ENCODE data around the gene MCU. TPM values are rescaled to one million over a fixed set of nuclear protein-coding genes. Genes with fewer than 3 reads are reported as not detected.

MCU gene
- total and polyA plus RNA-seq, 2 of the 8 experiments (the other 6 are each of a cell fraction or from before 2014, with no cell fraction given): 51.6 to 62.2 TPM

DNA sequence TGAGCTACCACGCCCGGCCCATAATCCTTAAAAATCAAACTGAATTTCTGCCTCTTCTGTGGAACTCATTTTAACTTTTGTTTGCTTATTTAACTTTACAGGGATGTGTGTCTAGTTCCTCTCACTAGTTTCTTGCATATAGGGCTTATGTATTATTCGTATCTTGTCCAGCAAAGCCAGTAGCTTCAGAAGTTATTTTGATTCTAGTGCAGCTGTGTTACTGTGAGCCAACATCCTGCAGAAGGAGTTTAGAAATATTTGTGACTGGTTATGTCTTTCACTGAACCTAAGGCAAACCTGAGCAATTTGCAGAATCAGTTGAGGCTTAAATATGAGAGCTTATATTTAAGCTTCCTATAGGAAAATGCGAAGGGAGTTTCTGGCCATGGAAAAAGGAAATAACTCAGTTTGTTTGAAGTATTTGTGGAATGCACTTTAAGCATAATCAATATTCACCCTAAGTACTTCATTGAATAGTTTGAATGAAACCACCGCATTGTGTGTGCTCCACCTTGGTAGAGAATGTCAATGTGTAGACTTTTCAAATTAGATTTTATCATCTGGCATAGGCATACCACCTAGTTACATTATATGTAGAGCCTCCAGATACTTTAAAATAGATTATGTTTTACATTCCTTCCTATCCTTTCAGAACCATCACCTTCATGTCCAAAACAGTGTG, 90.8 kb downstream of the MCU start:
- CTCF ChIA-PET (ENCODE audit: partially characterized antibody): interaction anchor here (0.6 to 1.2 kb wide), 3 partner anchors 24 to 358 kb away, joined by 3 to 4 read pairs (median 3); no protein-coding TSS in a partner anchor
- peak overlapping the region; percentile 28; the same call in 1 of the 2 replicates for H2BK5ac ChIP-seq (ENCODE audit: low read depth, low read length)
- TF ChIP-seq GTF2F1 (IDR thresholded peaks at IDR 0.05; ENCODE audit: borderline replicate concordance, low read depth, low read length): no peak
- no peak for TF ChIP-seq TAF1 (IDR thresholded peaks at IDR 0.05; ENCODE audit: low read depth, low read length)
- TF ChIP-seq GABPA (IDR thresholded peaks at IDR 0.05; ENCODE audit: borderline replicate concordance, insufficient read depth, low read length): no peak
- no peak for TF ChIP-seq RBBP5 (IDR thresholded peaks at IDR 0.05; ENCODE audit: borderline replicate concordance, low read depth, low read length)
- no peak for TF ChIP-seq KDM4A (IDR thresholded peaks at IDR 0.05; ENCODE audit: low read depth, low read length, severe bottlenecking)
- TF ChIP-seq BACH1 (IDR thresholded peaks at IDR 0.05; ENCODE audit: low read length): no peak
- TF ChIP-seq SP4 (IDR thresholded peaks at IDR 0.05; ENCODE audit: low read length): no peak
- no peak for TF ChIP-seq HDAC2 (IDR thresholded peaks at IDR 0.05; ENCODE audit: borderline replicate concordance in 1 of 2, low read depth in 2 of 2, low read length in 2 of 2)
- TF ChIP-seq SP1 (IDR thresholded peaks at IDR 0.05; ENCODE audit: low read depth, low read length): no peak
- TF ChIP-seq TBP (IDR thresholded peaks at IDR 0.05; ENCODE audit: low read depth, low read length): no peak
- no peak for TF ChIP-seq POU5F1 (IDR thresholded peaks at IDR 0.05; ENCODE audit: low read depth, low read length)
- TF ChIP-seq POLR2A (IDR thresholded peaks at IDR 0.05; ENCODE audit: control extremely low read depth in 1 of 2, low read depth in 2 of 2, low read length in 2 of 2): no peak
- TF ChIP-seq SP2 (IDR thresholded peaks at IDR 0.05; ENCODE audit: low read length): no peak
- TF ChIP-seq SAP30 (IDR thresholded peaks at IDR 0.05; ENCODE audit: insufficient read depth, insufficient replicate concordance, low read length): no peak

More for the DNA sequence above, 90.8 kb downstream of the MCU start:
- H3K56ac ChIP-seq (replicated peaks; ENCODE audit: insufficient read length, low read depth, low read length): no peak overlapping the region
- H3K9me3 ChIP-seq (ENCODE audit: insufficient read depth in 2 of 2, low read depth in 1 of 2, low read length in 1 of 2): no peaks in the 10 kb centered on the region
- no peak overlapping the region for H4K91ac ChIP-seq (replicated peaks; ENCODE audit: insufficient read length, low read length)
- no peaks in the 10 kb centered on the region for H3K36me3 ChIP-seq (ENCODE audit: control insufficient read depth in 2 of 4, insufficient read depth in 4 of 4, low read length in 3 of 4)
- no peak overlapping the region for H2BK20ac ChIP-seq (ENCODE audit: low read length)
- no peak overlapping the region for H3K4ac ChIP-seq (replicated peaks; ENCODE audit: insufficient read length, low read depth, low read length)
- no peak overlapping the region for H3K9ac ChIP-seq (replicated peaks in 1 of 4; ENCODE audit: extremely low read depth in 1 of 4, low read depth in 3 of 4, low read length in 3 of 4)
- no peaks in the 10 kb centered on the region for H4K20me1 ChIP-seq (replicated peaks in 1 of 2; ENCODE audit: control insufficient read depth in 1 of 2, insufficient read depth in 2 of 2, low read length in 2 of 2)
- WGBS, 2 experiments (ENCODE audit: extremely low coverage in 1 of 2, insufficient coverage in 1 of 2, insufficient read length in 1 of 2, insufficient replicate concordance in 2 of 2, low coverage in 1 of 2, low lambda C conversion rate in 2 of 2, missing lambda C conversion rate in 1 of 2): 80% methylated on average over 5 of the region's 5 CpGs; no CpG with 5 or more reads in 1 of the 2 experiments
- peaks cover 3 to 32% (median 18%) of the 10 kb centered on the region in 4 experiments; a peak in 6 of 7 replicates for H3K4me1 ChIP-seq (replicated peaks in 1 of 4; ENCODE audit: control insufficient read depth in 3 of 4, insufficient read depth in 4 of 4, low read length in 3 of 4)
- H3K23ac ChIP-seq (ENCODE audit: insufficient read length): no peak overlapping the region
- H3K23me2 ChIP-seq (ENCODE audit: low read depth, low read length): no peaks in the 10 kb centered on the region
- no peak overlapping the region; the same call in 1 of the 2 replicates for H2AK5ac ChIP-seq (ENCODE audit: low read depth, low read length)
- H3K79me1 ChIP-seq (ENCODE audit: low read depth, low read length): no peaks in the 10 kb centered on the region
- no peak overlapping the region for H3K14ac ChIP-seq (ENCODE audit: insufficient read length)
- H3K4me2 ChIP-seq (ENCODE audit: insufficient read depth in 1 of 2, low read depth in 2 of 2, low read length in 2 of 2): peak overlapping the region in 1 of 2 experiments; percentile 45; a peak in 1 of 4 replicates
- H3K79me2 ChIP-seq (ENCODE audit: control insufficient read depth in 1 of 2, insufficient read depth in 2 of 2, low read length in 2 of 2): peaks cover 0 to 60% of the 10 kb centered on the region in 2 experiments; a peak in 3 of 4 replicates
- H3K27ac ChIP-seq (ENCODE audit: low read depth, low read length): no peak overlapping the region
- H3K18ac ChIP-seq (ENCODE audit: extremely low read depth, low read length): no peak overlapping the region
- no peak overlapping the region for H4K5ac ChIP-seq (ENCODE audit: insufficient read length, low read depth, low read length)
- no peak for DNase-seq (ENCODE audit: low read depth in 1 of 2, low spot score in 2 of 2)
- H4K8ac ChIP-seq (ENCODE audit: extremely low read depth, insufficient read depth, low read length): no peak overlapping the region
- no peaks in the 10 kb centered on the region for H3K27me3 ChIP-seq (replicated peaks in 1 of 4; ENCODE audit: control insufficient read depth in 3 of 4, extremely low read depth in 1 of 4, insufficient read depth in 3 of 4, low read length in 3 of 4)
- POLR2A ChIA-PET (ENCODE audit: partially characterized antibody): interaction anchor here (0.7 to 1.9 kb wide), 2 partner anchors 9 to 12 kb away, joined by 4 to 7 read pairs; no protein-coding TSS in a partner anchor
- H2BK120ac ChIP-seq (replicated peaks; ENCODE audit: low read depth, low read length): no peak overlapping the region
- H3K4me3 ChIP-seq (ENCODE audit: extremely low read depth in 1 of 4, insufficient read depth in 2 of 4, low read depth in 3 of 4, low read length in 4 of 4): no peak overlapping the region
- FAIRE-seq: no peak
- no peak overlapping the region for H2BK15ac ChIP-seq (ENCODE audit: low read length)
- no peak overlapping the region for H2BK12ac ChIP-seq (ENCODE audit: low read depth, low read length)
- H2AFZ ChIP-seq (ENCODE audit: low read length): no peak overlapping the region
